ENCODE data around the gene ELMOD2.

DNA sequence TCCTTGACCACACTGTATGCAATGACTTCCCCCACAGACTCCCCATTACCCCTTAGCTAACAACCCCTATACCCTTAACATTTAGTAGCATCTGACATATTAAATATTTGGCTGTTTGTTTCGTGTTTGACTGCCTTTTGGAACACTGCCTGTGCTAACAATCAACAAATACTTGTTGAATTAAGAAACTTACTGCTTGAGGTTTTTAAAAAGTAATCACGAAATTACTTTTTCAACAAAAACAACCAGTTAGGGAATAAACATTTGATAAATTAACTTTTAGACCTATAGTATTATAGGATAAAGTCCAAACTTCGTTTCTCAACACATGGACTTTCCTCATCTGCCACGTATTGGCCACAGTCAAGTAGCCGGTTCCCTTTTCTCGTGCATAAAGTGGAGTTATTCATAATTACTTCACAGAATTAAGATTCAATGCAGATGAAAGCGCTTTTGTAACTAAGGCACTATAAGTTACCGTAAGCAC lies 555 bp upstream of the ELMOD2 start:
- TF ChIP-seq, protein P1, sequence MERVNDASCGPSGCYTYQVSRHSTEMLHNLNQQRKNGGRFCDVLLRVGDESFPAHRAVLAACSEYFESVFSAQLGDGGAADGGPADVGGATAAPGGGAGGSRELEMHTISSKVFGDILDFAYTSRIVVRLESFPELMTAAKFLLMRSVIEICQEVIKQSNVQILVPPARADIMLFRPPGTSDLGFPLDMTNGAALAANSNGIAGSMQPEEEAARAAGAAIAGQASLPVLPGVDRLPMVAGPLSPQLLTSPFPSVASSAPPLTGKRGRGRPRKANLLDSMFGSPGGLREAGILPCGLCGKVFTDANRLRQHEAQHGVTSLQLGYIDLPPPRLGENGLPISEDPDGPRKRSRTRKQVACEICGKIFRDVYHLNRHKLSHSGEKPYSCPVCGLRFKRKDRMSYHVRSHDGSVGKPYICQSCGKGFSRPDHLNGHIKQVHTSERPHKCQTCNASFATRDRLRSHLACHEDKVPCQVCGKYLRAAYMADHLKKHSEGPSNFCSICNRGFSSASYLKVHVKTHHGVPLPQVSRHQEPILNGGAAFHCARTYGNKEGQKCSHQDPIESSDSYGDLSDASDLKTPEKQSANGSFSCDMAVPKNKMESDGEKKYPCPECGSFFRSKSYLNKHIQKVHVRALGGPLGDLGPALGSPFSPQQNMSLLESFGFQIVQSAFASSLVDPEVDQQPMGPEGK (CRISPR knock-in tag; IDR thresholded peaks at IDR 0.05; ENCODE audit: borderline replicate concordance) = no peak
- TF ChIP-seq ARNTL (CRISPR knock-in tag; IDR thresholded peaks at IDR 0.05; ENCODE audit: borderline replicate concordance, low read depth) = no peak
- TF ChIP-seq ZFP3 (CRISPR knock-in tag; IDR thresholded peaks at IDR 0.05) = no peak
- TF ChIP-seq, protein P2, sequence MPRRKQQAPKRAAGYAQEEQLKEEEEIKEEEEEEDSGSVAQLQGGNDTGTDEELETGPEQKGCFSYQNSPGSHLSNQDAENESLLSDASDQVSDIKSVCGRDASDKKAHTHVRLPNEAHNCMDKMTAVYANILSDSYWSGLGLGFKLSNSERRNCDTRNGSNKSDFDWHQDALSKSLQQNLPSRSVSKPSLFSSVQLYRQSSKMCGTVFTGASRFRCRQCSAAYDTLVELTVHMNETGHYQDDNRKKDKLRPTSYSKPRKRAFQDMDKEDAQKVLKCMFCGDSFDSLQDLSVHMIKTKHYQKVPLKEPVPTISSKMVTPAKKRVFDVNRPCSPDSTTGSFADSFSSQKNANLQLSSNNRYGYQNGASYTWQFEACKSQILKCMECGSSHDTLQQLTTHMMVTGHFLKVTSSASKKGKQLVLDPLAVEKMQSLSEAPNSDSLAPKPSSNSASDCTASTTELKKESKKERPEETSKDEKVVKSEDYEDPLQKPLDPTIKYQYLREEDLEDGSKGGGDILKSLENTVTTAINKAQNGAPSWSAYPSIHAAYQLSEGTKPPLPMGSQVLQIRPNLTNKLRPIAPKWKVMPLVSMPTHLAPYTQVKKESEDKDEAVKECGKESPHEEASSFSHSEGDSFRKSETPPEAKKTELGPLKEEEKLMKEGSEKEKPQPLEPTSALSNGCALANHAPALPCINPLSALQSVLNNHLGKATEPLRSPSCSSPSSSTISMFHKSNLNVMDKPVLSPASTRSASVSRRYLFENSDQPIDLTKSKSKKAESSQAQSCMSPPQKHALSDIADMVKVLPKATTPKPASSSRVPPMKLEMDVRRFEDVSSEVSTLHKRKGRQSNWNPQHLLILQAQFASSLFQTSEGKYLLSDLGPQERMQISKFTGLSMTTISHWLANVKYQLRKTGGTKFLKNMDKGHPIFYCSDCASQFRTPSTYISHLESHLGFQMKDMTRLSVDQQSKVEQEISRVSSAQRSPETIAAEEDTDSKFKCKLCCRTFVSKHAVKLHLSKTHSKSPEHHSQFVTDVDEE (CRISPR knock-in tag; IDR thresholded peaks at IDR 0.05) = no peak
- no peak for TF ChIP-seq CSDC2 (CRISPR knock-in tag; IDR thresholded peaks at IDR 0.05)
- TF ChIP-seq BACH2 (CRISPR knock-in tag; IDR thresholded peaks at IDR 0.05; ENCODE audit: borderline replicate concordance) = no peak
- TF ChIP-seq SNAI2 (CRISPR knock-in tag; IDR thresholded peaks at IDR 0.05) = no peak
- TF ChIP-seq PPARA (CRISPR knock-in tag; IDR thresholded peaks at IDR 0.05; ENCODE audit: borderline replicate concordance) = no peak
- no peak for TF ChIP-seq TCF4 (CRISPR knock-in tag; IDR thresholded peaks at IDR 0.05; ENCODE audit: borderline replicate concordance)
- TF ChIP-seq, protein P3, sequence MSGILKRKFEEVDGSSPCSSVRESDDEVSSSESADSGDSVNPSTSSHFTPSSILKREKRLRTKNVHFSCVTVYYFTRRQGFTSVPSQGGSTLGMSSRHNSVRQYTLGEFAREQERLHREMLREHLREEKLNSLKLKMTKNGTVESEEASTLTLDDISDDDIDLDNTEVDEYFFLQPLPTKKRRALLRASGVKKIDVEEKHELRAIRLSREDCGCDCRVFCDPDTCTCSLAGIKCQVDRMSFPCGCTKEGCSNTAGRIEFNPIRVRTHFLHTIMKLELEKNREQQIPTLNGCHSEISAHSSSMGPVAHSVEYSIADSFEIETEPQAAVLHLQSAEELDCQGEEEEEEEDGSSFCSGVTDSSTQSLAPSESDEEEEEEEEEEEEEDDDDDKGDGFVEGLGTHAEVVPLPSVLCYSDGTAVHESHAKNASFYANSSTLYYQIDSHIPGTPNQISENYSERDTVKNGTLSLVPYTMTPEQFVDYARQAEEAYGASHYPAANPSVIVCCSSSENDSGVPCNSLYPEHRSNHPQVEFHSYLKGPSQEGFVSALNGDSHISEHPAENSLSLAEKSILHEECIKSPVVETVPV (CRISPR knock-in tag; IDR thresholded peaks at IDR 0.05) = no peak
- no peak for TF ChIP-seq ZNF70 (CRISPR knock-in tag; IDR thresholded peaks at IDR 0.05)
- TF ChIP-seq, protein P4, sequence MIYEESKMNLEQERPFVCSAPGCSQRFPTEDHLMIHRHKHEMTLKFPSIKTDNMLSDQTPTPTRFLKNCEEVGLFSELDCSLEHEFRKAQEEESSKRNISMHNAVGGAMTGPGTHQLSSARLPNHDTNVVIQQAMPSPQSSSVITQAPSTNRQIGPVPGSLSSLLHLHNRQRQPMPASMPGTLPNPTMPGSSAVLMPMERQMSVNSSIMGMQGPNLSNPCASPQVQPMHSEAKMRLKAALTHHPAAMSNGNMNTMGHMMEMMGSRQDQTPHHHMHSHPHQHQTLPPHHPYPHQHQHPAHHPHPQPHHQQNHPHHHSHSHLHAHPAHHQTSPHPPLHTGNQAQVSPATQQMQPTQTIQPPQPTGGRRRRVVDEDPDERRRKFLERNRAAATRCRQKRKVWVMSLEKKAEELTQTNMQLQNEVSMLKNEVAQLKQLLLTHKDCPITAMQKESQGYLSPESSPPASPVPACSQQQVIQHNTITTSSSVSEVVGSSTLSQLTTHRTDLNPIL (CRISPR knock-in tag; IDR thresholded peaks at IDR 0.05; ENCODE audit: low read depth) = no peak
